HUES48 (cell line): ENCODE data around the gene MYO5B.
"Not testable (repeated sequence)": the region's sequence is repeated elsewhere in the genome, so short reads cannot be mapped to it uniquely, and the experiment has no call there.

Experiments used
- H3K27ac ChIP-seq: one replicate; pipeline ENCODE4 v1.7.0; 2013; ENCODE audit warnings: low read depth, low read length, inconsistent platforms
- H3K27me3 ChIP-seq: 2 replicates; pipeline ENCODE4 v1.6.1; 2013; ENCODE audit warnings: mild to moderate bottlenecking, low read length; ENCODE audit not compliant: control insufficient read depth, insufficient read depth
- H3K36me3 ChIP-seq: 2 replicates; pipeline ENCODE4 v1.6.1; 2013; ENCODE audit warnings: low read length; ENCODE audit not compliant: control insufficient read depth, insufficient read depth
- H3K4me1 ChIP-seq: 2 replicates; pipeline ENCODE4 v1.6.1; 2013; ENCODE audit warnings: mild to moderate bottlenecking, low read length; ENCODE audit not compliant: control insufficient read depth, insufficient read depth
- H3K4me3 ChIP-seq: 2 replicates; pipeline ENCODE4 v1.5.1; 2013; ENCODE audit warnings: mild to moderate bottlenecking, low read depth, low read length
- H3K9ac ChIP-seq: 2 replicates; pipeline ENCODE4 v1.6.1; 2013; ENCODE audit warnings: mild to moderate bottlenecking, low read depth, low read length, moderate library complexity
- H3K9me3 ChIP-seq: 2 replicates; pipeline ENCODE4 v1.6.1; 2013; ENCODE audit warnings: low read length; ENCODE audit not compliant: control insufficient read depth, insufficient read depth

MYO5B gene

DNA sequence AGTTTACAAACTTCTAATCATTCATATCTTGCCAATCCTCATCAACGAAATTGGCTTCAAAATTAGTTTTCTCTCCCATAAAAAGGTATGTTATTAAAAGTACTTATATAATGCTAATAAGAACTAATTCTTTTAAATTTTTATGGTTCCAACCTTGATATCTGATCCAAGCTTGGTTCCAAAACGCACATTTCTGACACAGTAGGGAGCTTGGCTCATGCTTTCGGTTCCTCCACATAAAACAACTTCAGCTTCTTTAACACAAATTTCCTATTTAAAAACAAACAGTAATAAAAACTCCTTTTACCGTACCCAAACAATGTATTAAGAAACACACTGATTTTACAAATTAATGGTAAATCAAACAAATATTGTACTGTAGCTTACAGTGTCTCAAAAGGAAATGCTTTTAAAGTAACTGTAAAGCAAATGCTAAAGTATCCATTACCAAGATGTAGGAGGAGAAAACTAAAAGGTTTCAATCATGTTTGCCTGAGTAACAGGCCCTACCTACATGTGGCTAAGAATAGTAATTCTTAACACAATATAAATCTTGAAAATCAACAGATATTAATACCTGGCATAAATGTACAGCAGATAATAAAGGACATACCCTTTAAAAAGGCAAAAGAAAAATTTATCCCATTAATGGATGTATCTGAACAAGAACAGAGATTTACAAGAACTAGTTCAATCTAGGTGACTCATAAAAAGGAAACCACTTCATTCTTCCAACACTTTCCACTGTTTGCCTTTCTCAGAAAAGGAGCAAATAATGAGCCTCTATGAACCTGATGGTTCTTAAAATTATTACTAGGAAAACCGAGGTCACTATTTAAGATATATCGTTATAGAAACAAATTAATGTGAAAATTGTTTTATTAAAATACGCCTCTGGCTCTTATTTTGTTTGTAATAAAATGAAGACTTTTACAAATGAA, 399.1 kb downstream of the MYO5B start:
- H3K27ac ChIP-seq = no peak overlapping the region
- no peak overlapping the region for H3K4me3 ChIP-seq
- no peak overlapping the region for H3K9ac ChIP-seq
- H3K9me3 ChIP-seq = no peaks in the 10 kb centered on the region
- H3K36me3 ChIP-seq = peaks cover 78% of the 10 kb centered on the region
- no peaks in the 10 kb centered on the region for H3K27me3 ChIP-seq
- peaks cover 7% of the 10 kb centered on the region; the same call in 1 of the 2 replicates for H3K4me1 ChIP-seq

GRCh38 chr18:49794743-49795142, 400.2 kb downstream of the MYO5B start:
- Histone ChIP-seq H3K27ac (no peak overlapping the region), H3K4me1 (peaks cover 7% of the 10 kb centered on the region; the same call in 1 of the 2 replicates), H3K36me3 (peaks cover 86% of the 10 kb centered on the region)

GRCh38 chr18:49789560-49790134, 405.3 kb downstream of the MYO5B start:
- not testable (repeated sequence) for H3K4me3 ChIP-seq, H3K9ac ChIP-seq, H3K9me3 ChIP-seq, H3K27me3 ChIP-seq, H3K27ac ChIP-seq, H3K4me1 ChIP-seq
- H3K36me3 ChIP-seq = peaks cover 100% of the 10 kb centered on the region

More at GRCh38 chr18:49794743-49795142, 400.2 kb downstream of the MYO5B start:
- Histone ChIP-seq H3K9ac (no peak overlapping the region), H3K9me3 (no peaks in the 10 kb centered on the region), H3K4me3 (no peak overlapping the region), H3K27me3 (no peaks in the 10 kb centered on the region)

GRCh38 chr18:49788327-49788898, 406.5 kb downstream of the MYO5B start:
- Histone ChIP-seq H3K4me3 (no peak overlapping the region), H3K27ac (no peak overlapping the region)

DNA sequence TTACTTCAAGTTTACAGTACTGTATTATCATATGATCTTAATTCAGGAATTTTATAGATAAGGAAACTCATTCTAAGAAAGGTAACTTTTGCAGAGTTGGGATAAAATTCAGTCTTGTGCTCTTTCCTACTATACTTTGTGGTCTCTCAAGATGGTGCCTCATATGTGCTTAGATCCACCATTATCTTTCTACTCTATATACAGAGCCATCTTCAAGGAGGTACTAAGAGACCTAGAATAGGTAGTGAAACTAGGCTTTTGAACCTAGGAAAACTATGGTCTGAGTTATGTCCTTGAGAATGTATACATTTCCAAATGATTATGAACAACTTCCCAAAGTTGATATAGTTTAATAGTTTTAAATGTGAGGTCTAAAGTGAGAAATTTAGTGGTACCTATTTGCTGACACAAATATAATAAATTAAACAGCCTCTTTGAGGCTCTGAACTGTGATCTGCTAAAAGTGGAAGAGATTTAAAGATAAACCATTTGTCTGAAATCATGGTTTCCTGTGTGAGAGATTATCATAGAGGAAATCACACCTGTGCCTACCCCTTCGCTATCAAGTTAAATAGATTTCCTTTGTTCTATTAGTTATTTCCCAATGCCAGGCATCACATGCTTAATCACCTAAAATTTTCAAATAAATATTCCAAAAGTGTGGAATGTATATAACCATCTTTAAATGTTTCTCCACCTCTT, 408.8 kb downstream of the MYO5B start:
- Histone ChIP-seq H3K4me1 (no peaks in the 10 kb centered on the region), H3K27ac (no peak overlapping the region), H3K9me3 (no peaks in the 10 kb centered on the region), H3K4me3 (no peak overlapping the region), H3K36me3 (peaks cover 93% of the 10 kb centered on the region), H3K27me3 (no peaks in the 10 kb centered on the region), H3K9ac (no peak overlapping the region)

More at GRCh38 chr18:49788327-49788898, 406.5 kb downstream of the MYO5B start:
- Histone ChIP-seq H3K9ac (no peak overlapping the region), H3K36me3 (peaks cover 100% of the 10 kb centered on the region), H3K4me1 (no peaks in the 10 kb centered on the region), H3K27me3 (no peaks in the 10 kb centered on the region), H3K9me3 (no peaks in the 10 kb centered on the region)

GRCh38 chr18:49784427-49785185, 410.3 kb downstream of the MYO5B start:
- Histone ChIP-seq H3K27ac (no peak overlapping the region), H3K36me3 (peaks cover 87% of the 10 kb centered on the region), H3K27me3 (no peaks in the 10 kb centered on the region)

DNA sequence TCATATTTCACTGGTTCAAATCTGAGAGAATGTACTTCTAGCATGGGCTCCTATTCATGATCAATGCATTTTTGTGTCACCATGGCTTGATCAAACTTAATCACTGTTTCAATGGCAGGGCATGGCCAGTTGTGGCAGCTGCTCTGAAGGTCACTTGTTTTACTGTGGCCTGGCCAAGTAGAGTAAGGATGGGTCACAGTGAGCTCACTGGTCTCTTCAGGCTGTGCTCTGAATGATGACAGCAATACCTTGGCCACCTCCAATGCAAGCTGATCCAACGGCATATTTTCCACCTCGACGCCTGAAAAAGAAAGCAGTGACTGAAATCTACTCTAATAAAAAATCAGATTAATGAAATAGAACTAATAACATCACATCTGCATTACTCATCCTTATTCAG, 411.3 kb downstream of the MYO5B start:
- not testable (repeated sequence) for H3K4me3 ChIP-seq, H3K9me3 ChIP-seq, H3K27me3 ChIP-seq, H3K27ac ChIP-seq, H3K4me1 ChIP-seq, H3K9ac ChIP-seq
- H3K36me3 ChIP-seq = peaks cover 78% of the 10 kb centered on the region

More at GRCh38 chr18:49784427-49785185, 410.3 kb downstream of the MYO5B start:
- H3K4me1 ChIP-seq = no peaks in the 10 kb centered on the region
- no peak overlapping the region for H3K4me3 ChIP-seq
- H3K9ac ChIP-seq = no peak overlapping the region
- H3K9me3 ChIP-seq = no peaks in the 10 kb centered on the region

GRCh38 chr18:49778826-49779465, 416.0 kb downstream of the MYO5B start:
- Histone ChIP-seq H3K36me3 (peaks cover 31% of the 10 kb centered on the region), H3K9me3 (no peaks in the 10 kb centered on the region; the same call in 1 of the 2 replicates), H3K4me3 (no peak overlapping the region), H3K4me1 (no peaks in the 10 kb centered on the region), H3K27ac (no peak overlapping the region), H3K9ac (no peak overlapping the region), H3K27me3 (no peaks in the 10 kb centered on the region)
